Measurements from ENCODE around the gene SLC22A23.

SLC22A23 gene

GRCh38 chr6:3290931-3291211, 166.0 kb downstream of the SLC22A23 start:
- H3K4me1 ChIP-seq (ENCODE audit: insufficient read depth, poor library complexity, severe bottlenecking) = no peaks in the 10 kb centered on the region
- DNase-seq (ENCODE audit: low spot score) (no peak), ATAC-seq (ENCODE audit: low read depth) (no peak)
- no peaks in the 10 kb centered on the region for H3K9me3 ChIP-seq (ENCODE audit: severe bottlenecking)
- TF ChIP-seq CTCF (IDR thresholded peaks at IDR 0.05; ENCODE audit: poor library complexity, severe bottlenecking) = no peak
- H3K27me3 ChIP-seq (ENCODE audit: insufficient read depth, poor library complexity, severe bottlenecking) = no peaks in the 10 kb centered on the region
- no peaks in the 10 kb centered on the region for H3K36me3 ChIP-seq (ENCODE audit: low read depth)
- no peak overlapping the region for H3K4me3 ChIP-seq (ENCODE audit: severe bottlenecking)
- H3K27ac ChIP-seq (ENCODE audit: poor library complexity, severe bottlenecking) = no peak overlapping the region

DNA sequence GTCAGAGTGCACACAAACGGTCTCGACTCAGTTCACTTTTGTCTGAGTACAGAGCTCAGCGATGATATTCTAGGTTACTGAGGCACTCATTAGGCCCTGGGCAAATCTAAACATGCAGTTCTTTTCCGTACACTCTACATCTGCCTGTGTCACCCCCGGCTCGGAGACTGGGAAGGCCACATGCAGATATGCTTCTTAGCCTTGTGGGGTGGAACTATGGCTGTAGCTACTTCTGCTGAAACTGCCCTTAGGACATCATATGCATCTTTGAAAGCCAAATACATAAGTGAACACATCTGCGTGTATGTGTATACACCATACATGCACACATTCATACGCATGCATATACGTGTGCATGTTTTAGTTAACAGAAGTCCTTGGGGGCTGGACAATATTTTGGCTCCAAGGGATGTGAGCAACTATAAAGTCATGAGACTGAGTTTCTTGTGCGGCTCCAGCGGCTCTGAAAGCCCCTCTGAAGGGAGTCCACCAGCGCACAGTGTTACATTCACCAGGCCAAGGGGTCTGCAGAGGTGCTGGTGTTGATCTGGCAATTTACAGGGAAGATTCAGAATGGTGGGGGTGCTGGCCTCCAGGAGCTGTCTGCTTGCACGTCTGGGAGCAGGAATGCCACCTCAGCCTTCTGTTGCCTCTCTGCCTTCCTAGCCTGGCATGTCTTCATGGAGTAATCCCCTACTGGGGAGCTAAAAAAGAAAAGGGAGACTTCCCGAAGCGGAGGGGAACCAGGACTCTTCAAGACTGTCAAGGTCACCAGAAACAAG, 166.5 kb downstream of the SLC22A23 start:
- no peaks in the 10 kb centered on the region for H3K4me1 ChIP-seq (ENCODE audit: insufficient read depth, poor library complexity, severe bottlenecking)
- H3K4me3 ChIP-seq (ENCODE audit: severe bottlenecking) = no peak overlapping the region
- TF ChIP-seq CTCF (IDR thresholded peaks at IDR 0.05; ENCODE audit: poor library complexity, severe bottlenecking) = no peak
- no peaks in the 10 kb centered on the region for H3K9me3 ChIP-seq (ENCODE audit: severe bottlenecking)
- no peaks in the 10 kb centered on the region for H3K27me3 ChIP-seq (ENCODE audit: insufficient read depth, poor library complexity, severe bottlenecking)
- no peak overlapping the region for H3K27ac ChIP-seq (ENCODE audit: poor library complexity, severe bottlenecking)
- DNase-seq (ENCODE audit: low spot score) (no peak), ATAC-seq (ENCODE audit: low read depth) (no peak)
- H3K36me3 ChIP-seq (ENCODE audit: low read depth) = no peaks in the 10 kb centered on the region

DNA sequence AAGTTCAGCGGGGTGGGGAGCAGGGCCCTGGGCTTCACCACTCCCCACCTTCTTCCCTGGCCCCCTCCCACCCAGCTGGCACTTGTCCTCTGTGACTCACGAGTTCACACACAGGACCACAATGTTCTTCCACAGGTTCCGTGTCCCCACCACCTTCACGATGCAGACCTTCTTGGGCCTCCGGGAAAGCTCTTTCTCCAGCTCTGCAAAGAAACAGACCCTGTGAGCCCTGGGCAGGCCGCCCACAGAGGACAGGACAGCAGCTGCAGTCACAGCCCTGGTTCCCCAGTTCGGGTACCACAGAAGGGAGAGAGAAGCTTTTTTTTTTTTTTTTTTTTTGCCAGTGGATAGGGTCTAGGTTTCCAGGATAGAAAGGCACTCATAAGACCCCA, 167.2 kb downstream of the SLC22A23 start:
- no peak for TF ChIP-seq CTCF (IDR thresholded peaks at IDR 0.05; ENCODE audit: poor library complexity, severe bottlenecking)
- Histone ChIP-seq H3K36me3 (ENCODE audit: low read depth) (no peaks in the 10 kb centered on the region), H3K27me3 (ENCODE audit: insufficient read depth, poor library complexity, severe bottlenecking) (no peaks in the 10 kb centered on the region), H3K4me3 (ENCODE audit: severe bottlenecking) (no peak overlapping the region), H3K4me1 (ENCODE audit: insufficient read depth, poor library complexity, severe bottlenecking) (no peaks in the 10 kb centered on the region), H3K27ac (ENCODE audit: poor library complexity, severe bottlenecking) (no peak overlapping the region), H3K9me3 (ENCODE audit: severe bottlenecking) (no peaks in the 10 kb centered on the region)
- ATAC-seq (ENCODE audit: low read depth) = no peak
- no peak for DNase-seq (ENCODE audit: low spot score)

DNA sequence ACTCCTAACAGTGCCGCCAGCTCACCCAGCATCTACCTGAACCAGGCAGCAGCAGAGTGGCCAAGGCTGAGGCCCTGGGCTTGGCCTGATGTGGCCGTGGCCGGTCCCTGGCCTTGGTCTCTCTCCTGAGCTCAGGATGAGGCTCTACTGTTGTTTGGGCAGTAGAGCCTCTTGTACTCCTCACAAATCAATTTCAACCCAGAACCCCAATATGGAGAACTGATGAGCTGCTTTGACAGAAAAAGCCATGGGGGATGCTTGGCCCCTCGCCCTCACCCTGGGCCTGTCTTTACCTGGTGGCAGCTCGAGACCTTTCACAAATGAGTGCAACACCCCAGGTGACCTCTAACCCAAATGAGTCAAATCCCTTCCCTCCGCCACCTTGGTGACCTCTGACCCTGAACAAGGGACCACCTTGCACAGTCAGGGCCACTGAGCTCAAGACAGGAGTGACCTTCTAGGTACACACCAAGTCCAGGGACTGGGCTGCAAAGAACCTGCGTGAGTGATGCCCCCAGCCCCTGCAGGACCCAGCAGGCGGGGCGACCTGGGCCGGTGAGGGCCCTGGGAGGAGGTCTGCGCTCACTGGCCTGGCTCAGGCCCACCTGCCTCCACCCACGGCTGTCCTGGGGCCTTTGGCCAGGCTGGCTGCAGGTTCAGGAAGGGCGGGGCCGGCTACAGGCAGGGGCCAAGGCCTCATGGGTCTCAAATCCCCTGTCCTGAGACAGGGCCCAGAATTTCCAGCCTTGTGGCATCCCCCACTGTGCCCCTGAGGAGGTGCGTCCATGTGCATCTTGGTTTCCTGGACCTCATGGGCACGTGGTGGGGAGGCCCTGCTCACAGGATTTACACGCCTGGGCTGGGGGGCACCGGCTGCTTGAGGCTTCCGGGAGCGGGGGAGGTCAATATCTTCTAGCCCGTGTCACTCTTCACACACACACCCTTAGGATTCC, 167.9 kb downstream of the SLC22A23 start:
- no peak overlapping the region for H3K4me3 ChIP-seq (ENCODE audit: severe bottlenecking)
- TF ChIP-seq CTCF (IDR thresholded peaks at IDR 0.05; ENCODE audit: poor library complexity, severe bottlenecking) = no peak

More for the DNA sequence above, 167.9 kb downstream of the SLC22A23 start:
- DNase-seq (ENCODE audit: low spot score) (no peak), ATAC-seq (ENCODE audit: low read depth) (no peak)
- no peaks in the 10 kb centered on the region for H3K36me3 ChIP-seq (ENCODE audit: low read depth)
- no peaks in the 10 kb centered on the region for H3K4me1 ChIP-seq (ENCODE audit: insufficient read depth, poor library complexity, severe bottlenecking)
- H3K27me3 ChIP-seq (ENCODE audit: insufficient read depth, poor library complexity, severe bottlenecking) = no peaks in the 10 kb centered on the region
- no peaks in the 10 kb centered on the region for H3K9me3 ChIP-seq (ENCODE audit: severe bottlenecking)
- no peak overlapping the region for H3K27ac ChIP-seq (ENCODE audit: poor library complexity, severe bottlenecking)

All from RWPE2 (cell line).